ENCODE data around the gene HMMR.

The HMMR gene

GRCh38 chr5:163478126-163478981, 17.9 kb downstream of the HMMR start:
- no peak overlapping the region for H3K27ac ChIP-seq
- TF ChIP-seq CTCF (conservative IDR thresholded peaks at IDR 0.05), result no peak

- no peak for TF ChIP-seq CTCF (conservative IDR thresholded peaks at IDR 0.05)
- H3K27ac ChIP-seq, result no peak overlapping the region
Observed at GRCh38 chr5:163478982-163479271, 18.5 kb downstream of the HMMR start.

GRCh38 chr5:163489055-163489744, 28.8 kb downstream of the HMMR start:
- no peak for TF ChIP-seq CTCF (conservative IDR thresholded peaks at IDR 0.05)
- H3K27ac ChIP-seq, result no peak overlapping the region

DNA sequence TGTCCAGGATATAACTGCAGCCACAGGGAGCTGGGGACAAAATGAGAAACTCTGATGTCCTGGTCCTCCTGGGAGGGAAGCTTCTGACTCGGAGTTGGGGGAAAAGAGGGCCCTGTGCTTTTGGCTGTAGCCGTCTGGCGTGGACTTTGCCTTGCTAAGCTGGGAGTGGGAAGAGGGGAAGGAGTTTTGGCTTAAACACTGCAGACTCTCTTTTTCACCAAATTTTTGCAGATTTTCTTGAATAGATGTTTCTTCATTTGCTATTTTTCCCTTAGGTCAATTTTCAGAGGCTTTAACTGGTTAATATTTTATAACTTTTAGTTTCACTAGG, 29.3 kb downstream of the HMMR start:
- TF ChIP-seq CTCF (conservative IDR thresholded peaks at IDR 0.05), result no peak
- no peak overlapping the region for H3K27ac ChIP-seq

DNA sequence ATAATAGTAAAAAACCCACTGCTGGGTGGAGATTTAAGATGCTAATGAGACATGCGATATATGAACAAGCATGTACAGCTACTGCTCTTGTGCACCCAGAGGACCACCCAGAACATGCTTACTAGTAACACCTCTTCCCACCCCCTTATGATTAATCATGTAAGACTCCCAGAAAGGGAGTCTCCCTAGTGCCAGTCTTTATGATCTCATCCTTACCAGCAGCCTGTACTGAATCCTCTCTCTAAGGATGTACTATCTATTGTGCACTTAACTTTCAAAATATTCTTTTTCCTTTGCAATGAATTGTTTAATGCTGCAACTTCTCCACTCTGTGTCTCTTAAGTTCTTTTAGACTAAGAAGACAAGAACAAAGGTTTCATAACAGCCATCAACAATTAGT, 35.9 kb downstream of the HMMR start:
- TF ChIP-seq CTCF (conservative IDR thresholded peaks at IDR 0.05), result no peak
- no peak overlapping the region for H3K27ac ChIP-seq

DNA sequence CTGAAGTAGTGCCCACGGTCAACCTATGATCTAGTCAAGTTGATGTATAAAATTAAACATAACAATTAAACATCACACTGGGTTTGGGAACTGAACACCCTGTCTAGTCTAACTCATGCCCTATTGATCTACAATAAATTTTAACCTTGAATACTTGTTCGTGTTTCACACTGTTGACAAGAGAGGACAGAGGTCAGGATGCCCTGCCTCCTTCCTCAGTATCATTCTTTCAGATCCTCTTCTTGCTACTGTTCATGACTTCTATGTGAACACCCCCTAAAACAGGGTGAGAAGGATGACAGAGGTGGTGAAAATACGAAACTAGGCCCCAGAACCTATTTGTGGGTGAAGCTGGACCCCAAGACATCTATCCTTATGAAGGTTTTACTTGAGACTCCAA, 36.9 kb downstream of the HMMR start:
- no peak for TF ChIP-seq CTCF (conservative IDR thresholded peaks at IDR 0.05)
- H3K27ac ChIP-seq, result no peak overlapping the region

- H3K27ac ChIP-seq, result no peak overlapping the region
- no peak for TF ChIP-seq CTCF (conservative IDR thresholded peaks at IDR 0.05)
Observed at GRCh38 chr5:163498886-163499285, 38.5 kb downstream of the HMMR start.

Measured in VCaP (cell line).